HG02623 (cell line): ENCODE measurements around the gene SLC15A3.

Source experiments
- ATAC-seq: cut with Tn5 transposase; IDR thresholded peaks from one replicate; pipeline ENCODE4 v1.9.1; 2021; ENCODE audit warnings: moderate library complexity; ENCODE audit not compliant: unreplicated experiment

Gene SLC15A3

DNA sequence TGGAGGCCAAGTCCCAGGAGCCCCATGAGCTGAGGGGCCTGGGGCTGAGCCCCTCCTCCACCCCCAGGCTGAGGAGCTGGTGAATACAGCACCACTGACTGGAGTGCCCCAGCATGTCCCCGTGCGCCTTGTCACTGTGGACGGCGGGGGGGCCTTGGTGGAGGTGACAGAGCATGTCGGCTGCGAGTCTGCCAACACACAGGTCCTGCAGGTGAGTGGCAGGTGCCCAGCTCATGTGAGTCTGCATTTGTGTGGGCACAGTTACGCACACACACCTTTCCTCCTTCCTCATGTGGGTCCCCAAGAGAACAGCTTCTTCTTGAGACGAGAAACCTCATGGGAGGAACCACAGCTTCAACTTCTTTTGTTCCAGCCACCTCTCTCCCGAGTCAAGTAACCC lies 20.1 kb downstream of the SLC15A3 start:
- ATAC-seq = no peak

DNA sequence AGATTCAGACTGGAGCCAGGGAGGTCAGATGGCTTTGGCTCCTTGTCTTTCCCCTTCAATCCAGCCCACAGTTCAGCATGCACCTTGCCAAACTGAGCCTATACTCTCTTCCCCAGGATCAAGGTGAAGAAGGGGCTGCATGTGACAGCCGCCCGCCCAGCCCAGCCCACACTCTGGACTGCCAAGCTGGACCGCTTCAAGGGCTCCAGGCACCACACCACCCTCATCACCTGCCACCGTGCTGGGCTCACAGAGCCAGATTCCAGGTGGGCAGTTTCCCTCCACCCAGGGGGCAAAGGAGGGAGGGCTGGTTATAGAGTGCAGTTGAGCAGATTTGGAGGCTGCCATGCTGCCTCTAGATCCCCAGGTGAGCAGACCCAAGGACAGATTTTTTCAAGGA lies 21.6 kb downstream of the SLC15A3 start:
- ATAC-seq = no peak

DNA sequence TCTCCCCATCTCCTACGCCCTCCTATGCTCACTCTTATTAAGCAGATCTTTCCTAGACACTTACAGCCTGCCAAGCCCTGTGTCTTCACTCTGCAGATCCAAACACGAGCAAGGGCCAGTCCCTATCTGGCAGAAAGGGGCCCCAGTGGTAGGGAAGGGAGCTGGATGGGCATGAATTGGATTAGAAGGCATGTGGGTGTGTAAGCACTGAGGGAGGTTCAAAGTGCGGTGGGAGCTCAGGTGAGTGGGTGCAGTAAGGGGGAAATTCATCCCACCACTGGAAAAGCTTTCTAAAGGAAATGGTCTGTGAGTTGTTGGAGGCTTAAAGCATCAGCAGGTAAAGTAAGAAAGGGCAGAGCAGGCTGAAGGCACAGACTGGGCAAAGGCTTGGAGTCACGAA lies 22.2 kb downstream of the SLC15A3 start:
- ATAC-seq = no peak

DNA sequence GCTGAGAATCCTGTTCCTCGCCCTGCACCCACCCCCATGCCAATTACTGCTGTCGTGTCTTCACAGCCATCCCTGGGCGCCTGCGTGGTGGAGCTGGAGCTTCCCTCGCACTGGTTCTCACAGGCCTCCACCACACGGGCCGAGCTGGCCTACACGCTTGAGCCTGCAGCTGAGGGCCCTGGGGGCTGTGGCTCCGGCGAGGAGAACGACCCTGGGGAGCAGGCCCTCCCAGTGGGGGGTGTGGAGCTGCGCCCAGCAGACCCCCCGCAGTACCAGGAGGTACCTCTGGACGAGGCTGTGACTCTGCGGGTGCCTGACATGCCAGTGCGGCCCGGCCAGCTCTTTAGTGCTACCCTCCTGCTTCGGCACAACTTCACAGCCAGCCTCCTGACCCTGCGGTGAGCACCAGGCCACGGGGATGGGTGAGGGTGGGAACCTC lies 23.4 kb downstream of the SLC15A3 start:
- no peak for ATAC-seq

DNA sequence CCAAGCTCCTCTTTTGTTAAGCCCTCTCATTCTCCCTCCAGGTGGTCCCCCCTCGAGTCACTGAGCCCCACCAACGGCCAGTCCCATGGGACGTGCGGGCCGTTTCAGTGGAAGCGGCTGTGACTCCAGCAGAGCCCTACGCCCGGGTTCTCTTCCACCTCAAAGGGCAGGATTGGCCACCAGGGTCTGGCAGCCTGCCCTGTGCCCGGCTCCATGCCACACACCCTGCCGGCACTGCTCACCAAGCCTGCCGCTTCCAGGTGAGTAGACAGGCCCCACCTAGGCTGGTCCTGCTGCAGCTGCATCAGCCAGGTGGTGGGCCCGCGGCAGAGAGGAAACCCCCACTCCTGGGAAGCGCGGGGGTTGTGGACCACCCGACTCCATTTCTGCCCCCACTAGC lies 24.4 kb downstream of the SLC15A3 start:
- ATAC-seq = no peak

DNA sequence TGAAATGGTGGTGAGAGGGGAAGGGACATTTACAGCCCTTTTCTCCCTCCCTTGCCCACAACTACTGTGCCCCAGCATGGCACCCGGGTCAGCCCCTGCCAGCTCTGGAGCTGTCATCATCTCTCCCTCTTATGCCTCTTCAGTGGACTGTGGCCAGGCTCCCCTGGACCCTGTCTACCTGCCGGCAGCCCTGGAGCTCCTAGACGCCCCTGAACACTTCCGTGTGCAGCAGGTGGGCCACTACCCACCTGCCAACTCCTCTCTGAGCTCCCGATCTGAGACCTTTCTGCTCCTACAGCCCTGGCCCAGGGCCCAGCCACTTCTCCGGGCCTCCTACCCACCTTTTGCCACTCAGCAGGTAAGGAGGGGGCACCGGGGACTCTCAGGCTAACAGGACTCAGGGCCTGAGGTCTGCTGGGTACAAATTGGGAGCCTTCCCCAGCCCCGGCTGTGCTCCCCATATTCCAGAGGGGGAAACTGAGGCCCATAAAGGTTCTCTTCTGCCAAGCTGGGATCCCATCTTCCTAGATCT lies 24.8 kb downstream of the SLC15A3 start:
- ATAC-seq = no peak

DNA sequence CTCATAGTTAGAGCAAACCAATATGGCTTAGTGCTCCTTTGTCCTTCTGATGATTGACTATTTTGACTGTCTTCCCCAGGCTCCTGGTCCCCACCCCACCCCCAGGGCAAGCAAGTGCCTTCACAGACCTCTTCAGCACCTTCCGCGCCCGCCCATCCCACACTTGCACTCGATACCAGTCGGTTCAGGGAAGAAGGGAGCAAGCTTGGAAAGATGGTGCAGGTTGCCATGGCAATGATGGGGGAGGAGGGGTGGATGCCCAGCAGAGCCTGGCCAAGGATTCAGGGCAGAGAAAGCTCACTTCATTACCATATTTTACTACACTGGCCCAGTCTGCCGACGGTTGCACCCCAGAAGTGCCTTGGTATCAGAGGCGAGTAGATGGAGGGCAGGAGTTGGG lies 25.5 kb downstream of the SLC15A3 start:
- no peak for ATAC-seq

DNA sequence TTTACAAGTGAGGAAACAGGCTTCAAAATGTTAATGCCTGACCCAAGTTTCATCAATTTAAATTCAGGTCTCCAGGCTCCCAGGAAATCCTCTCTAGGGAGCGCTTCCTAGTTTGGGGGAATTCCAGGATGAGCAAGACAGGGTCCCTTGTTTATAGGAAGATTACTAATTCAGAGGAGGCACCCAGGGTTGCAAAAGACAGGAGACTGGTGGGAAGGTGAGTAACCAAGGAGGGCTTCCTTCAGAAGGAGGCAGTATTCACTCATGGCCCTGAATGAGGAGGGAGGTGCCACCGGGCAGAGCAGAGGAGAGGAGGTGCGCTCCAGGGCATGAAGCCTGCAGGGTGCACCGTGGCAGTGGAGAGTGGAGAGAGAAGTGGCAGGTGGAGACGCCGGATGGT lies 26.1 kb downstream of the SLC15A3 start:
- ATAC-seq = no peak

DNA sequence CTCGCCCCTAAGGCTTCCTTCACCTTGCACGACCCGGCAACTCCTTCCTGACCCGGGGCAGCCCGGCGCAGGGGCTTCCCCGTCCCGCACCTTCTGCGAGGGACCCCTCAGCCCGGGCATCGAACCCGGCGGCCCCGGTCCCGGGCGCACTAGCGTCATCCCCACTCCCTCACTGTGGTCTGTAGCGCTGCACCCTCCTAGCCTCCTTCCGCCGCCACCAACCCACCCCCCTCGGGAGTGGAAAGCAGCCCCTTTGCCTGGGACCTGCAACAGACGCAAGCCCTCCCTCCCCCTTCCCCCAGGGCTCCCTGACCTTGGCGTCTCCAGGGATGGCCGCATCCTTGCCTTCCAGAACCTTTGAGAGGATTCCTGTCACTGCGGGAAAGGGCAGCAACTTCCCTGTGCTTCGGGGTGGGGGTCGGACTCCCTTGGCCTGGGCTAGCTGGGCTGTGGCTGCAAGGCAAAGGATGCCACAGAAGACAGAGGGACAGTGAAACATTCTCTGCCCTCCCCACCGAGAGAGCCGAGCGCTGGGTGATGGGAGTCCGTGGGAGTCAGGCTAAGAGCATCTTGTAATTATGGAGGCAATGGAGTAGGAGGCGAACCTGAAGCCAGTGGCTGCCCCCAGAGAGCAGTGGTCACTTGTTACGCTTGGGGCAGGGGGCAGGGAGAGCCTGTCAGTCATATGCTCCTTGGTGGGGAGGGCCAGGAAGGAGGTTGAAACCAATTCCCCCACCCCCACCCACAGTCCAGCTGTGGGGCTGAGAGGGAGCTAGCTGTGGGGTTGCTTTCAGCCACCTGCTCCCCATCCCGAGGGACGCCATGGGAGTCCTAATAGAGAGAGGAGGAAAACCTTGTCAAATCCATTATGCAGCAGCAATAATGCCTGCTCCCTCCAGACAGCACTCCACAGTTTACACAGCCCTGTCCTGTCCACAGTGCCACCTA lies 26.8 kb downstream of the SLC15A3 start:
- ATAC-seq = no peak

DNA sequence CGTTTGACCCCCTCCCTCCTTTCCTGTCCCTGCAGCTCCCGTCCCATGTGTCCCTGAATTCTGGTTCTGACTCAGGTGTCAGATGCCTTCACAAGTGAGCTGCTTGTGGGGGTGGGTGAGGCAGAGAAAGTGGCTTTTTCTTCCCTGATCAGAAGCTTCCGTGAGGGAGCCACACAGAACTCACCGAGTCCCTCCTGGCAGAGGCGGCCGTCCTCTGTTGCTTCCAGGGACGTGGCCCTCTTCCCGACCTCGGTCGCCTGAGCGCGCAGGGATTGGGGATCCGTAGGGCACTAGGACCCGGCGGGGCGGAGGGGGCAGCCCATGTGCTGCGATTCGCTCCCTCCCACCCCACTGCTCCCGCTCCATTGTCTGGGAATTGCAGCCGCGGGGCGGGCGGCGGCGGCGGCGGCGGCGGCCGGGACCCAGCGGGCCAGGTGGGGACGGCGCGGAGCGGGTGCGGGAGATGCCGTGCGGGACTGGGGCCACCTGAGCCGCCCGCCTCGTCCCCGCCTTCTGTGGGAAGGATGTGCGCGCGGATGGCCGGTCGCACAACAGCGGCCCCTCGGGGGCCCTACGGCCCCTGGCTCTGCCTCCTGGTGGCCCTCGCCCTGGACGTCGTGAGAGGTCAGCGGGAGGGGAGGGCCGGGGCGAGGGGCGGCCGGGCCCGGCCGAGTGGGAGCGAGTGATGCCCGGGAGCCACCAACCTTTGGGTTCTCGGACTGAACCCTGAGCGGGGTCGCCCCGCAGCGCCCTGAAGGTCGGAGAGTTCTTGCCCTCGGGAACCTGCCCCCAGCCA lies 27.7 kb downstream of the SLC15A3 start, which contains the start of gene TMEM132A:
TSS of gene TMEM132A (plus strand) at position 351 of the 796 bp plus-strand sequence. CDS start at position 525, 174 bp downstream.
- no peak for ATAC-seq

DNA sequence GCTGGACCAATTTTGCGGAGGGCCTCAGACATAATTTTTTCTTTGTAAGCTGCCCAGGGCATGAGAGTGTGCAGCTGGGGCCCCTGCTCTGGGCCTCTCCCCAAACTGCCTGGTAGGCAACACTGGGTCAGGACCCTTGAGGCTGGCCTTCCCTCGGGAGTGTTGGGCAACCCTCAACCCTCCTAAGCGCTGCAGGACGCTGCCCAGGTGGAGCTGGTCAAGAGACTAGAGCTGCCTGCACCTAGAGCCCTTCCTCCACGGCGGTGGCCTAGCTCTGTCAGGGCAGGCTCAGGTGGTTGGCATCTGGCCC lies 28.2 kb downstream of the SLC15A3 start:
- ATAC-seq = no peak

DNA sequence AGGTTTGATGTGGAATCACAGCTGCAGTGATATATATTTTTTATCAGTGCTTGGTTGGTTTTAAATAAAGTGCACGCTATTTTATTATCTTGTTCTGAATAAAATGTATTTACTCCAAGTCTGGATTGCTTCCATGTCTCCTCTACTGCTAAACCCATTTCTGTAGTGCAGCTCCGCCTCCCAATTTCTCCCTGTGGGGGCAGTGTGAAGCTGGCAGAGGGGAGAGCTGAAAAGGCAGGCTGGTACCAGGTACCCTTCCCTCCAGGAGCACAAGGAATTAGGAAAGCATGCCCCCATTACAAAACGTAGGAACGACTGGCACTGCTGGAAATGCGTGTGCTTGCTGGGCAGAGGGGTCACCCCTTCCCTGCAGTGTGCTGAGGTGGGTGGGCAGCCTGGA lies 28.6 kb downstream of the SLC15A3 start:
- ATAC-seq = no peak

DNA sequence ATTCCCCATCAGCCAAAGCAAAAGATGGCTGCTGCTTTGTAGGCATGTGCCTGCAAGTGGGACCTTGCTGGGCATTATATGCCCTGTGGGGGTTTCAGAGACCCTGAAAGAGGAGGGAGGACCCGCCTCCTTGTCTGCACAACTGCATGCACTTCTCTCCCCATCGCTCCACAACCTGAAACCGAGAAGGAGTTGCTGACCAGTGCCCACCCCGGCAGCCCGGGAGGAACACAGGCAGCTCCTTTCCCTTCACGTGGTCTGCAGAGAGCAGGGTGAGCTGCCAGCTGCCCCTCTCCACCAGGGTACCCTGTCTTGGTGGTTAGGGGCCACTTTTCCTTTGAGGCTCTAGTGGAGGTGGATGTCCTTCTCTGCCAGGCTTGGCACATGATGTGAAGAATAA lies 29.1 kb downstream of the SLC15A3 start:
- ATAC-seq = no peak

DNA sequence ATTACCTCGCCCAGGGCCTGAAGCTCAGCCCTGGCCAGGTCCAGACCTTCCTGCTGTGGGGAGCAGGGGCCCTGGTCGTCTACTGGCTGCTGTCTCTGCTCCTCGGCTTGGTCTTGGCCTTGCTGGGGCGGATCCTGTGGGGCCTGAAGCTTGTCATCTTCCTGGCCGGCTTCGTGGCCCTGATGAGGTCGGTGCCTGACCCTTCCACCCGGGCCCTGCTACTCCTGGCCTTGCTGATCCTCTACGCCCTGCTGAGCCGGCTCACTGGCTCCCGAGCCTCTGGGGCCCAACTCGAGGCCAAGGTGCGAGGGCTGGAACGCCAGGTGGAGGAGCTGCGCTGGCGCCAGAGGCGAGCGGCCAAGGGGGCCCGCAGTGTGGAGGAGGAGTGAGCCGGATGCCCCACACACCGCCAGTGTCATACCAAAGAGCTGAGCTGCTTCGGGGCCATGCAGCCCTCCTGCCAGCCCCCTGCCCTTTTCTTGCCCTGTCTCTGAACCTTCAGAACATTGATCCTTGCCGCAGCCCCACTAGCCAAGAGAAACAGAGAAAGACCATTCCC lies 30.1 kb downstream of the SLC15A3 start:
- no peak for ATAC-seq

DNA sequence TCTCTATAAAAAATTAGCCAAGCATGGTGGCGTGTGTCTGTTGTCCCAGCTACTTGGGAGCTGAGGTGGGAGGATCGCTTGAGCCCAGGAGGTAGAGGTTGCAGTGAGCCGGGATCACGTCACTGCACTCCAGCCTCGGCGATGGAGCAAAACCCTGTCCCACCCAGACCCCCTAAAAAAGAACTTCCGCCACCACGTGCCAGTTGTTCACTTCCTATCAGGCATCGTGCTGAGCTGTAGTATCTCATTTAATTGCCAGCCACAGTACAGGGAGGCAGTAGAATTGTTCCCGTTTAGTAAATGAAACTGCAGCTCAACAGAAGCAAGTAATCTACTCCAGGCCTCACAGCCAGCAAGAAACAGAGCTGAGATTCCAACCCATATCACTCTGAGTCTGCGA lies 30.7 kb downstream of the SLC15A3 start:
- no peak for ATAC-seq

DNA sequence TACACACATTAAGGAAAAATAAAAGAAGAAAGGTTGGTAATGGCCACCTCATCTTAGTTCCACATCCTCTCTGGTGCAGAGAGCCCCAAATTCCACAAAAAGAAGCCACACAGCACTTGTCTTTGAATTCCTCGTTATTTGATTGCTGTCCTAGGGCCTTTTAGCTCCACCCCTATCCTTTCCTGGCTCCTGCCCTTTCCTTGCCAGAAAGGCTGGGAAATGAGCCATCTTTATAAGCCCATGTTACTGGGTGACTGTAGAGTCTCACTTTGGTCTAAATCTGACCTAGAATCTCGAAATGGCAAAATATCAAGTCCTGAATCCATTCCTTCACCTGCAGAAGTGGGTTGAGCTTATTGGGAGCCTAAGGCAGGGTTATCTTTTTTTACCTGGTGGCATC lies 32.0 kb downstream of the SLC15A3 start:
- no peak for ATAC-seq

DNA sequence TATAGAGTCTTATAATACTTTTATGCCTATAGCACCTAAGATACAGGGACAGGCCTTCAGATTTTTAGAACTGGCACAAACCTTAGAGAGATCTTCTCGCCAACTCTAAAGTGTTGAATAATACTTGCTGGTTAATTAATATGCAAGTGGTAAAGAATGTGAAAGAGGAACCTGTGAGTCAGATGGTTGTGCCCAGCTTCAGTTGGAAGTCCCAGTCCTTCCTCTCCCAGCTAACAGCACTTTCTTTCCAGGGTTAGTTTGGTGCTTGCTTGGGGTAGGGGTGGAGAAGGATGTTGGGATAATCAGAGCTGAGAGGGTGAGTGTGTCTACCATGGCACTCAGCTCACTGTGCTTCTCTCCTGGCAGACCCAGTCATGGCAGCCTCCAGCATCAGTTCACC lies 32.7 kb downstream of the SLC15A3 start:
- no peak for ATAC-seq

DNA sequence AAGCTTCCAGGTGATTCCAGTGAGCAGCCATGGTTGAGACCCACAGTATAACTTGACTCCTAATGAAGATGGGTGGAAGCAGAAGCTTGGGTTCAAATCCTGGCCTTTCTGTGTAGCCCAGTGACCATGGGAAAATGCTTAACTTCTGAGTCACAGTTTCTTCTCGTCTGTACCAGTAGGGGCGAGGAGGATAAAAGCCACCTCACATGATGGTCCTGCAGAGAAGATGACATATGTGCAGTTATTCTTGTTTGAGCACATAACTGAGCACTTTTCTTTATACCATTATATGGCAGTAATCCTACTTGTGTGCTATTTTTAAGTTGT lies 33.1 kb downstream of the SLC15A3 start:
- ATAC-seq = no peak

DNA sequence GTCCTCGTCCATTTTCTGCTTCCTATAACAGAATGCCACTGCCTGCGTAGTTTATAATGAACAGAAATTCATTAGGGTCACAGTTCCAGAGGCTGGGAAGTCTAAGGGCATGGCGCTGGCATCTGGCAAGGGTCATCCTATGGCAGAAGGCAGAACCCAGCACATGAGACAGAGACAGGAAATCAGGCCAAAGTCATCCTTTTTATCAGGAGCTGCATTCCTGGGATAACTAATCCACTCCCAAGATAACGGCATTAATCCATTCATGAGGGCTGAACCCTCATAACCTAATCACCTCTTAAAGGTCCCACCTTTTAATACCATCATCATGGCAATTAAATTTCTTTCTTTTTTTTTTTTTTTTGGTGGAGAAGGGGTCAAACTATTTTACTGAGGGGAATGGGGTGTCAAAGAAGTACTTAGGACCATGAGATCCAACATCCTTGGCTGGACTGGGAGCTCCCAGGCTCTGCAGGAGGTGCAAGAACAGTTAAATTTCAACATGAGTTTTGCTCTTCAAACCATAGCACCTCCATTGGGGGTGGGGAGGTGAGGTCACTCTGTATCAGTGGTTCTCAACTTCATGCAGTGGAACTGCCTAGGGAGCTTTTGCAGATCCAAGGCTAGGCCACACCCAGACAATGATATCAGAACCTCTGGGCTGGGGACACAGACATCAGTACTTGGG lies 33.6 kb downstream of the SLC15A3 start:
- ATAC-seq = no peak

DNA sequence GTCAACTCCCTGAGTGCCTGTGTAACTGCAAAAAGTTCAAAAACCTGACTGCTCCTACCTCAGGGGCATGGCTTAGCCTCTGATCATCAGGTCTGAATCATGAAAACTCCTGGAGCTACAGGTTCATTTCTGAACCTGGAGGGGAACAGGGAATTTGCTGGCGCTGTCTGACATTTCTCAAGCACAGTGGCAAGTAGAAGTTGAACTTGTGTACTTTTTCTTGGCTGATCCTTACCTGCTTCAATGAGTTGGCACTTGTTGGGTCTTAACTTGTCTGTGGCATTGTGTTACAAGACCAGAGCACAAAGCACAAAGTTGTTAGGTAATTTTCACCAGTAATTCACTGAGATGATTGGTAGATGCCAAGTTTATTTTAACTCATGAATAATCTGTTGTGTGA lies 34.7 kb downstream of the SLC15A3 start:
- ATAC-seq = no peak

DNA sequence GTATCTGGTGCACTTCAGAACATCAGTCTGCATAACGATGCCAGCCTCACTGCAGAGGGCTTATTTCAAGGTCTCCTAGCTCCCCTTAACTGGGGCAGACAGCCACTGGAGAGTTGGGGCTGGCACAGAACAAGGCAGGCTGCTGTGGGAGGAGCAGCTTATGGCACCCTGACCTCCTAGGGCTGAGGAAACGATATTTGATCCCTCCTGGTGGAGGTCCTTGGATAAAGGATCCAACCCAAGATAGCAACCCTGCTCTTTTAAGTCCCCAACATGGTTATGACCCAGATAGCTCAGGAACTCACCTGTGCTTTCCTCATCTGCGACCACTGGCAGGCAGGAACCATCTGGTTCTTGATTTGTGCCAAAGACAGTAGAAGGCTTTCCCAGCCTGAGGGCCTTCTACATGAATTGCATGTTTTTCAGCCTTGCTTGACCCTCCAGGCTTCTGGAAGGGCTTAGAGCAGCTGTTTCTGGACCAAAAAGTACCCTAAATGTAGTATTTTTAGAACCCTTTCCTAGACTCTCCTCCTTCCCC lies 35.2 kb downstream of the SLC15A3 start:
- no peak for ATAC-seq
